ENCODE measurements around the gene CRYL1. TPM values are rescaled to one million over a fixed set of nuclear protein-coding genes. Genes with fewer than 3 reads are reported as not detected.

Gene CRYL1
- polyA plus RNA-seq, 1 of the 3 experiments (the other 2 are of a cell fraction), result 34.8 TPM

GRCh38 chr13:20451397-20451796 lies 74.3 kb downstream of the CRYL1 start:
- Histone ChIP-seq H3K9me2 (no peaks in the 10 kb centered on the region), H3K4me3 (ENCODE audit: low read depth in 2 of 2, low read length in 1 of 2) (no peak overlapping the region), H3K4me1 (ENCODE audit: control insufficient read depth in 1 of 2, insufficient read depth in 2 of 2, low read depth in 1 of 2, low read length in 1 of 2) (no peaks in the 10 kb centered on the region), H3K79me2 (ENCODE audit: insufficient read depth) (no peaks in the 10 kb centered on the region), H3K36me3 (replicated peaks in 1 of 2; ENCODE audit: control insufficient read depth in 1 of 2, insufficient read depth in 2 of 2, low read length in 1 of 2) (peaks cover 0 to 6% of the 10 kb centered on the region in 2 experiments), H3F3A (replicated peaks; ENCODE audit: insufficient read depth) (no peaks in the 10 kb centered on the region), H3K27me3 (ENCODE audit: insufficient read depth) (no peaks in the 10 kb centered on the region), H3K9ac (no peak overlapping the region), H3K9me3 (peaks cover 10% of the 10 kb centered on the region), H2AFZ (ENCODE audit: low read depth) (no peak overlapping the region), H3K27ac (ENCODE audit: low read depth in 2 of 2, low read length in 1 of 2) (no peak overlapping the region), H4K20me1 (ENCODE audit: insufficient read depth) (no peaks in the 10 kb centered on the region), H3K4me2 (no peak overlapping the region)
- DNase-seq, result no peak
- ChIA-PET CTCF (no interaction called here), POLR2A (no interaction called here)
- no peak for TF ChIP-seq SMC3 (IDR thresholded peaks at IDR 0.05; ENCODE audit: low read depth, low read length)
- no peak for TF ChIP-seq RCOR1 (IDR thresholded peaks at IDR 0.05; ENCODE audit: low read length)
- TF ChIP-seq, protein P1, sequence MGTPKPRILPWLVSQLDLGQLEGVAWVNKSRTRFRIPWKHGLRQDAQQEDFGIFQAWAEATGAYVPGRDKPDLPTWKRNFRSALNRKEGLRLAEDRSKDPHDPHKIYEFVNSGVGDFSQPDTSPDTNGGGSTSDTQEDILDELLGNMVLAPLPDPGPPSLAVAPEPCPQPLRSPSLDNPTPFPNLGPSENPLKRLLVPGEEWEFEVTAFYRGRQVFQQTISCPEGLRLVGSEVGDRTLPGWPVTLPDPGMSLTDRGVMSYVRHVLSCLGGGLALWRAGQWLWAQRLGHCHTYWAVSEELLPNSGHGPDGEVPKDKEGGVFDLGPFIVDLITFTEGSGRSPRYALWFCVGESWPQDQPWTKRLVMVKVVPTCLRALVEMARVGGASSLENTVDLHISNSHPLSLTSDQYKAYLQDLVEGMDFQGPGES (IDR thresholded peaks at IDR 0.05; ENCODE audit: low read depth, low read length), result no peak
- no peak for TF ChIP-seq FOSL2 (IDR thresholded peaks at IDR 0.05; ENCODE audit: borderline replicate concordance, low read depth)
- no peak for TF ChIP-seq NFIC (IDR thresholded peaks at IDR 0.05; ENCODE audit: borderline replicate concordance)
- TF ChIP-seq, protein P2, sequence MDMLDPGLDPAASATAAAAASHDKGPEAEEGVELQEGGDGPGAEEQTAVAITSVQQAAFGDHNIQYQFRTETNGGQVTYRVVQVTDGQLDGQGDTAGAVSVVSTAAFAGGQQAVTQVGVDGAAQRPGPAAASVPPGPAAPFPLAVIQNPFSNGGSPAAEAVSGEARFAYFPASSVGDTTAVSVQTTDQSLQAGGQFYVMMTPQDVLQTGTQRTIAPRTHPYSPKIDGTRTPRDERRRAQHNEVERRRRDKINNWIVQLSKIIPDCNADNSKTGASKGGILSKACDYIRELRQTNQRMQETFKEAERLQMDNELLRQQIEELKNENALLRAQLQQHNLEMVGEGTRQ (IDR thresholded peaks at IDR 0.05; ENCODE audit: borderline replicate concordance, low read depth, low read length), result no peak
- TF ChIP-seq MEF2A (IDR thresholded peaks at IDR 0.05; ENCODE audit: borderline replicate concordance, low read depth), result no peak
- TF ChIP-seq MXI1 (IDR thresholded peaks at IDR 0.05; ENCODE audit: low read depth, low read length), result no peak
- TF ChIP-seq, protein P3, sequence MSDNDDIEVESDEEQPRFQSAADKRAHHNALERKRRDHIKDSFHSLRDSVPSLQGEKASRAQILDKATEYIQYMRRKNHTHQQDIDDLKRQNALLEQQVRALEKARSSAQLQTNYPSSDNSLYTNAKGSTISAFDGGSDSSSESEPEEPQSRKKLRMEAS (IDR thresholded peaks at IDR 0.05; ENCODE audit: low read depth), result no peak
- TF ChIP-seq TCF12 (IDR thresholded peaks at IDR 0.05), result peak; percentile 53
- TF ChIP-seq FOXM1 (IDR thresholded peaks at IDR 0.05; ENCODE audit: low read depth), result no peak
- TF ChIP-seq PBX3 (IDR thresholded peaks at IDR 0.05), result 0 out of 2 replicates have a peak, but pooled peaks have one; percentile 14
- TF ChIP-seq NRF1 (IDR thresholded peaks at IDR 0.05; ENCODE audit: low read depth, low read length), result no peak
- no peak for TF ChIP-seq EP300 (IDR thresholded peaks at IDR 0.05; ENCODE audit: borderline replicate concordance in 1 of 2, low read depth in 1 of 2, low read length in 1 of 2)
- TF ChIP-seq ELF1 (IDR thresholded peaks at IDR 0.05), result no peak
- TF ChIP-seq RAD21 (IDR thresholded peaks at IDR 0.05; ENCODE audit: low read length), result no peak
- TF ChIP-seq, protein P4, sequence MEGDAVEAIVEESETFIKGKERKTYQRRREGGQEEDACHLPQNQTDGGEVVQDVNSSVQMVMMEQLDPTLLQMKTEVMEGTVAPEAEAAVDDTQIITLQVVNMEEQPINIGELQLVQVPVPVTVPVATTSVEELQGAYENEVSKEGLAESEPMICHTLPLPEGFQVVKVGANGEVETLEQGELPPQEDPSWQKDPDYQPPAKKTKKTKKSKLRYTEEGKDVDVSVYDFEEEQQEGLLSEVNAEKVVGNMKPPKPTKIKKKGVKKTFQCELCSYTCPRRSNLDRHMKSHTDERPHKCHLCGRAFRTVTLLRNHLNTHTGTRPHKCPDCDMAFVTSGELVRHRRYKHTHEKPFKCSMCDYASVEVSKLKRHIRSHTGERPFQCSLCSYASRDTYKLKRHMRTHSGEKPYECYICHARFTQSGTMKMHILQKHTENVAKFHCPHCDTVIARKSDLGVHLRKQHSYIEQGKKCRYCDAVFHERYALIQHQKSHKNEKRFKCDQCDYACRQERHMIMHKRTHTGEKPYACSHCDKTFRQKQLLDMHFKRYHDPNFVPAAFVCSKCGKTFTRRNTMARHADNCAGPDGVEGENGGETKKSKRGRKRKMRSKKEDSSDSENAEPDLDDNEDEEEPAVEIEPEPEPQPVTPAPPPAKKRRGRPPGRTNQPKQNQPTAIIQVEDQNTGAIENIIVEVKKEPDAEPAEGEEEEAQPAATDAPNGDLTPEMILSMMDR (IDR thresholded peaks at IDR 0.05), result no peak

All from SK-N-SH (cell line).